ENCODE results near the gene MAP2K6.

DNA sequence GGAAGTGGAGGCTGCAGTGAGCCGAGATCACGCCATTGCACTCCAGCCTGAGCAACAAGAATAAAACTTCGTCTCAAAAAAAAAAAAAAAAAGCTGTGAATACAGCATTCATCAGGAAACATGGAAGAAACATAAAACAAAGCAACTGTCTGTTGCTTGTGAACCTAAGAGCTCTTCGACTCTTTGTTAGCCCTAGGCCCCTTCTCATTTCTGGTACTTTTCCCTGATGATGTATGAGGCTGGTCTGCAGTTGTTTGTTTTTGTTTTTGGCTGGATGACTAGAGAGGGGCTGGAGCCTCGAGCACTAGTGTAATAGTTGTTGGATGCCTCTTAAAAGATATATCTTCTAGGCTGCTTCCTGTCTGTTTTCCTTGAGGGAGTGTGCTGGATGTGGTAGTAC is 113.5 kb downstream of the MAP2K6 start:
- no peak for TF ChIP-seq POLR2A (IDR thresholded peaks at IDR 0.05)
- TF ChIP-seq, protein P1, sequence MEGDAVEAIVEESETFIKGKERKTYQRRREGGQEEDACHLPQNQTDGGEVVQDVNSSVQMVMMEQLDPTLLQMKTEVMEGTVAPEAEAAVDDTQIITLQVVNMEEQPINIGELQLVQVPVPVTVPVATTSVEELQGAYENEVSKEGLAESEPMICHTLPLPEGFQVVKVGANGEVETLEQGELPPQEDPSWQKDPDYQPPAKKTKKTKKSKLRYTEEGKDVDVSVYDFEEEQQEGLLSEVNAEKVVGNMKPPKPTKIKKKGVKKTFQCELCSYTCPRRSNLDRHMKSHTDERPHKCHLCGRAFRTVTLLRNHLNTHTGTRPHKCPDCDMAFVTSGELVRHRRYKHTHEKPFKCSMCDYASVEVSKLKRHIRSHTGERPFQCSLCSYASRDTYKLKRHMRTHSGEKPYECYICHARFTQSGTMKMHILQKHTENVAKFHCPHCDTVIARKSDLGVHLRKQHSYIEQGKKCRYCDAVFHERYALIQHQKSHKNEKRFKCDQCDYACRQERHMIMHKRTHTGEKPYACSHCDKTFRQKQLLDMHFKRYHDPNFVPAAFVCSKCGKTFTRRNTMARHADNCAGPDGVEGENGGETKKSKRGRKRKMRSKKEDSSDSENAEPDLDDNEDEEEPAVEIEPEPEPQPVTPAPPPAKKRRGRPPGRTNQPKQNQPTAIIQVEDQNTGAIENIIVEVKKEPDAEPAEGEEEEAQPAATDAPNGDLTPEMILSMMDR (IDR thresholded peaks at IDR 0.05 in 8 of 11, conservative IDR thresholded peaks at IDR 0.05 in 3 of 11), result no peak

Measured in spleen (tissue), 7 donors.